Esophagus squamous epithelium (tissue), 5 donors: ENCODE measurements around the gene CEBPB. TPM values are rescaled to one million over a fixed set of nuclear protein-coding genes. Genes with fewer than 3 reads are reported as not detected.
"Not testable (repeated sequence)": the region's sequence is repeated elsewhere in the genome, so short reads cannot be mapped to it uniquely, and the experiment has no call there.

Source experiments
- DNase-seq: peaks from one replicate; lab custom pipeline; 2025; lab: John Stamatoyannopoulos, UW
- H3K27ac ChIP-seq, 4 donors: fragments of 200-600 bp; sonication (generic); one replicate each; pipeline ENCODE4 v1.5.1; 2016 to 2019; ENCODE audit warnings: mild to moderate bottlenecking in 1 of 4
- H3K27me3 ChIP-seq, 4 donors: fragments of 200-600 bp; sonication (generic); 1 replicate in 3 of 4; 2 replicates in 1 of 4; pipeline versions ENCODE4 v1.5.1 to v1.6.0; 2017 to 2021; ENCODE audit warnings: antibody characterized with exemption in 1 of 4
- H3K36me3 ChIP-seq, 3 donors: fragments of 200-600 bp; sonication (generic); one replicate each; pipeline ENCODE4 v1.5.1; 2016 to 2019
- H3K4me1 ChIP-seq, 3 donors: fragments of 200-600 bp; sonication (generic); one replicate each; pipeline ENCODE4 v1.5.1; 2017 to 2019
- H3K4me3 ChIP-seq, 4 donors: fragments of 200-600 bp; sonication (generic); 1 replicate in 3 of 4; 2 replicates in 1 of 4; pipeline ENCODE4 v1.5.1; 2016 to 2019; ENCODE audit warnings: mild to moderate bottlenecking in 2 of 4, moderate library complexity in 1 of 4
- H3K9me3 ChIP-seq, 3 donors: fragments of 200-600 bp; sonication (generic); one replicate each; pipeline ENCODE4 v1.5.1; 2016 to 2019
- POLR2A ChIP-seq, 4 donors: fragments of 450-650 bp; IDR thresholded peaks; one replicate each; pipeline ENCODE4 v1.6.1; 2017; ENCODE audit warnings: antibody characterized with exemption in 4 of 4, mild to moderate bottlenecking in 4 of 4, moderate library complexity in 3 of 4
- WGBS, 2 donors: methylation state at CpG; one replicate each; pipeline ENCODE4 v1.1.5; 2018; 5-methylcytosine and 5-hydroxymethylcytosine counted together
- intact Hi-C: fragments of 100-400 bp; cut with DNase I; formaldehyde crosslinking; loops from one replicate; pipeline ENCODE4 v1.15.0; 2022
- total RNA-seq, 4 donors: library from RNA; depleted of rRNA; stranded (reverse); fragments of >200 nt; gene quantifications; one replicate each; pipeline ENCODE4 v1.1.0, GENCODE V29; 2016
- TF ChIP-seq, protein P1 (sequence below), 6 experiments: fragments of 450-650 bp in 4 of 6; fragments of 200-600 bp in 2 of 6; sonication (generic) in 2 of 6; IDR thresholded peaks; one replicate each; pipeline ENCODE4 v1.5.1; 2016 to 2019; ENCODE audit warnings: antibody characterized with exemption in 6 of 6, mild to moderate bottlenecking in 4 of 6, moderate library complexity in 4 of 6
- donor health status: DM: yes; HTN: yes; CAD: no.

CEBPB gene
- total RNA-seq, 4 donors from 2014 or later = 31.3 to 46.5 (median 38.2) TPM

DNA sequence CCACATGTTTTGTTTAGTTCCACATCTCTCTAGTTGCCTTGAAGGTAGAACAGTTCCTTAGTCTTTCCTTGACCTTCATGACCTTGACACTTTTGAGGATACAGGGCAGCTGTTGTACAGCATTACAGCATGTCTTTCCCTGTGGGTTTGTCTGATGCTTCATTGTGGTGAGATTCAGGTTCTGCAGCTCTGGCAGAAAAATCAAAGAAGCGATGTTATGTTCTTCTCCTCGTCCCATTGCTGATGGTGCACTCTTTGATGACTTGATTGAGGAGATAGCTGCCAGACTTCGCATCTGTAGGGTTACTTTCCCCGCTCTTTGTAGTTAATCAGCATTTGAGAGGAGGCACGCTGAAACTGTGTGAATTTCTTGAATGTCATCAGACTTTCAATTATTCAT, 12.0 kb downstream of the CEBPB start:
- DNase-seq = no peak
- TF ChIP-seq POLR2A (IDR thresholded peaks at IDR 0.05) = no peak
- TF ChIP-seq, protein P1, sequence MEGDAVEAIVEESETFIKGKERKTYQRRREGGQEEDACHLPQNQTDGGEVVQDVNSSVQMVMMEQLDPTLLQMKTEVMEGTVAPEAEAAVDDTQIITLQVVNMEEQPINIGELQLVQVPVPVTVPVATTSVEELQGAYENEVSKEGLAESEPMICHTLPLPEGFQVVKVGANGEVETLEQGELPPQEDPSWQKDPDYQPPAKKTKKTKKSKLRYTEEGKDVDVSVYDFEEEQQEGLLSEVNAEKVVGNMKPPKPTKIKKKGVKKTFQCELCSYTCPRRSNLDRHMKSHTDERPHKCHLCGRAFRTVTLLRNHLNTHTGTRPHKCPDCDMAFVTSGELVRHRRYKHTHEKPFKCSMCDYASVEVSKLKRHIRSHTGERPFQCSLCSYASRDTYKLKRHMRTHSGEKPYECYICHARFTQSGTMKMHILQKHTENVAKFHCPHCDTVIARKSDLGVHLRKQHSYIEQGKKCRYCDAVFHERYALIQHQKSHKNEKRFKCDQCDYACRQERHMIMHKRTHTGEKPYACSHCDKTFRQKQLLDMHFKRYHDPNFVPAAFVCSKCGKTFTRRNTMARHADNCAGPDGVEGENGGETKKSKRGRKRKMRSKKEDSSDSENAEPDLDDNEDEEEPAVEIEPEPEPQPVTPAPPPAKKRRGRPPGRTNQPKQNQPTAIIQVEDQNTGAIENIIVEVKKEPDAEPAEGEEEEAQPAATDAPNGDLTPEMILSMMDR (IDR thresholded peaks at IDR 0.05) = no peak
- H3K27ac ChIP-seq = no peak overlapping the region
- no peaks in the 10 kb centered on the region for H3K27me3 ChIP-seq
- intact Hi-C loops = no loop called here
- H3K4me1 ChIP-seq = no peaks in the 10 kb centered on the region
- no peak overlapping the region for H3K4me3 ChIP-seq
- H3K36me3 ChIP-seq = no peaks in the 10 kb centered on the region
- whole genome bisulfite sequencing, 2 donors = 84 to 92% methylated on average over 5 of the region's 5 CpGs
- H3K9me3 ChIP-seq = peaks cover 0 to 3% (median 0%) of the 10 kb centered on the region in 3 donors

DNA sequence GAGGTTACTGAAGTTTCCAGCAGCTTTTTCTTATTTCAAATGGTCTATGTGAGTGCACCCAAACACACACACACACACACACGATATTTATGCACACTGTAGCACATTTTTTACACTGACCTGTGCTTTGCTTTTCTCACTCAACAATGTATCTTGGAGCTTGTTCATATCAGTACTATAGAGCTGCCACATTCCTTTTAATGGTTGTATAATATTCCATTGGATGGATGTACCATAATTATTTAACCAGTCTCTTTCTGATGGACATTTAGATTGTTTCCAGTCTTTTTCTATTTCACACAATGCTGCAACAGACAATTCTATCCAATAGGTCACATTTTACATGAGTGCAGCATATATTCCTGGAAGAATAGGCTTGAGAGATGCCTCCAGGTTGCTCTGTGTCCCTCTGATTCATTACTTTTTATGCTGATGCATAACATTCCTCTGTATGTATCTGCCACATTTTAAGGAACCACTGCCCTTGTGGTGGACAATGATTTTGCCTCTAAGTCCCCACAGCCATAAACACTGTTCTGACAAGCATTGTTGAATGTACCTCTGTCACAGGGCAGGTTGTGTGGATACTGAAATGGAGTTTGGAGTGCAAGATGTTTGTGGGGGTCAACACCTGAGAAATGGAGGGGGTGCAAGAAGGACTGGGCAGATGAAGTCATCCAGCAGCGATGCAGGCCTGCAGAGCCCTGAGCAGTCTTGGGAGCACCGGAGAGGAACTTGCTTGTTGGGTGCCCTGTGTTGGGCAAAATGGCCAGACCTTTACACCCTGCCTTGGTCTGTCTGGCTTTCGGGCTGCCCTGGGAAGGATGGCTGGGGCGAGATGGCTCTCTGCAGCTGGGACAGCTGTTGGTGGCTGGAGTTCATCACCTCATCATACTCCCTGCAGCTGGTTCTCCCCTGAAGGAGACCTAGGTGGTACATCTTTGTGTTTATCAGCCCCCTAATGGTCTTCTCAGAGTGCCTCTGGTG, 13.6 kb downstream of the CEBPB start:
- no peaks in the 10 kb centered on the region for H3K36me3 ChIP-seq
- intact Hi-C loops = no loop called here
- no peaks in the 10 kb centered on the region for H3K27me3 ChIP-seq
- no peak for DNase-seq
- no peaks in the 10 kb centered on the region for H3K4me1 ChIP-seq
- peaks cover 0 to 3% (median 0%) of the 10 kb centered on the region in 3 donors for H3K9me3 ChIP-seq
- no peak overlapping the region for H3K4me3 ChIP-seq
- TF ChIP-seq, protein P1 (IDR thresholded peaks at IDR 0.05) = no peak
- TF ChIP-seq POLR2A (IDR thresholded peaks at IDR 0.05) = no peak
- 78 to 84% methylated on average over 3 to 4 of the region's 5 CpGs for WGBS, 2 donors
- no peak overlapping the region for H3K27ac ChIP-seq

DNA sequence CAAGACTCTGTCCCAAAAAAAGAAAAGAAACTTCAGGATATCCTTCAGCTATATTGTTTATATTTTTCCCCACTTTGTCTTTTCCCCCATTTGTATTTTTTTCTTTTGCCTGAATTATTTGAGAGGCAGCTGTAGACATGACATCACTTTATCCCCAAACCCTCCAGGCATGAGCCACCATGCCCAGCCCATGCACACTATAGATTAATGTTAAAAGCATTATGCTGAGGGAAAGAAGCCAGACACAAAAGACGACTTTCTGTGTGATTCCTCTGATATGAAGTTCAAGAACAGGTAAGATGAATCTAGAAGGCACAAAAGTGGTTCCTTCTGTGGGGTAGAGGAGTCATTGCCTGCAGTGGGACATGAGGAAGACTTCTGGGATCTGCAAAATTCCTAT, 16.4 kb downstream of the CEBPB start:
- Histone ChIP-seq H3K4me3 (no peak overlapping the region), H3K36me3 (no peaks in the 10 kb centered on the region), H3K4me1 (peaks cover 0 to 8% (median 0%) of the 10 kb centered on the region in 3 donors), H3K9me3 (peaks cover 0 to 3% (median 0%) of the 10 kb centered on the region in 3 donors), H3K27me3 (no peaks in the 10 kb centered on the region), H3K27ac (no peak overlapping the region)
- DNase-seq = no peak
- intact Hi-C loops = no loop called here
- WGBS, 2 donors = 31 to 33% methylated on average over 1 of the region's 1 CpG
- no peak for TF ChIP-seq POLR2A (IDR thresholded peaks at IDR 0.05)

DNA sequence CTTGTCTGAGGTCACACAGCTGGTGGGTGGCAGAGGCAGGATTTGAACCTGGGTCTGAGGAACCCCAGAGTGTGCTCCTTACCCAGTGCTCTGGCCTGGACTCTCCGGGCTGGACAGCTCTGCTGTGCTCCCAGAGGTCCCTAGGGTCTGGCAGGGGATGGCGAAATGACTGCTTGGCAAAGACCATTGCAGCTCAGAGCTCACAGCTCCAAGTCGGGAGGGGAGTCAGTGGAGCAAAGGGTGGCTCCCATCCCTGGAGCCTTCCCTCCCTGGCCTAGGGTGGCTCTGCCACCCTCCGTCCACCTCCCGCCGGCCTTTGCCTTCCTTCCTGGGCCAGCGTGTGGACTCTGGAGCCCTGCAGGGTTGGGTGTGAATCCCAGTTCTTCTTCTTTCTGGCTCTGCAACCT, 17.5 kb downstream of the CEBPB start:
- peaks cover 0 to 8% (median 0%) of the 10 kb centered on the region in 3 donors for H3K4me1 ChIP-seq
- peaks cover 0 to 3% (median 0%) of the 10 kb centered on the region in 3 donors for H3K9me3 ChIP-seq
- no peaks in the 10 kb centered on the region for H3K36me3 ChIP-seq
- no peak for TF ChIP-seq POLR2A (IDR thresholded peaks at IDR 0.05)
- TF ChIP-seq, protein P1 (IDR thresholded peaks at IDR 0.05) = no peak
- DNase-seq = no peak
- no peak overlapping the region for H3K27ac ChIP-seq
- WGBS, 2 donors = 77 to 100% methylated on average over 2 to 7 of the region's 7 CpGs
- no peak overlapping the region for H3K4me3 ChIP-seq
- H3K27me3 ChIP-seq = no peaks in the 10 kb centered on the region
- intact Hi-C loops = no loop called here

DNA sequence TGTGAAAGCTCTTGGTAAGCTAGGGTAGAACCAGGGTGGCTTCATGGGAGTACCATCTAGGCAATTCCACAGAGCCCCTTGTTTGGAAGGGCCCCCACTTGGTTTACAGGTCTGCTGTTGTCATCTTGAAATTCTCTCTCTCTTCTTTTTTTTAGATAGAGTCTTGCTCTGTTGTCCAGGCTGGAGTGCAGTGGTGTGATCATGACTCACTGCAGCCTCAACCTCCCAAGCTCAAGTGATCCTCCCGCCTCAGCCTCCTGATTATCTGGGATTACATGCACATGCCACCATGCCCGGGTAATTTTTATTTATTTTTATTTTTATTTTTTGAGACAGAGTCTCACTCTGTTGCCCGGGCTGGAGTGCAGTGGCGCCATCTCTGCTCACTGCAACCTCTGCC, 18.2 kb downstream of the CEBPB start:
- H3K36me3 ChIP-seq, H3K4me3 ChIP-seq, DNase-seq, intact Hi-C loops, H3K27me3 ChIP-seq, H3K9me3 ChIP-seq, H3K27ac ChIP-seq, H3K4me1 ChIP-seq: not testable (repeated sequence)
- 85 to 90% methylated on average over 4 of the region's 4 CpGs for WGBS, 2 donors

DNA sequence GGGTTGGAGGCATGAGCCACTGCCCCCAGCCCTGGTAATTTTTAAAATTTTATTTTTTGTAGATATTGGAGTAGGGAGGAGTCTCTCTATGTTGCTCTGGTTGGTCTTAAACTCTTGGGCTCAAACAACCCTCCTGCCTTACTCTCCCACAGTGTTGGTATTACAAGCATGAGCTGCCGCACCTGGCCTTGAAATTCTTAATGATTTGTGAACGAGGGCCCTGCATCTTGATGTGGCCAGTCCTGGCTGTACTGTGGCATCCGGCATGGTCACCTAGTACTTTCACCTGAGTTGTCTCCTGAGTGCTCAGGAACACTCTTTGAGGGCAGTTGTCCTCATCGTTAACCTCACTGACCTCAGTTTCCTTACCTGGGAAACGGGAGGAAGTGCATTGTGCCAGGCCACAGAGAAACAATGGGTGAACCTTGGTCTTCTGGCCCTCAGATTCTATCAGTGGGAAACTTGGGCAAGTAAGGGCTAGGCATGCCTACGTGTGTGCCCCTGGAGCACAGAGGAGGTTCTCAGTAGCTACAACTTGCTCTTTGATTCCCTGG, 19.5 kb downstream of the CEBPB start:
- no peak for DNase-seq
- Histone ChIP-seq H3K9me3 (no peaks in the 10 kb centered on the region), H3K4me1 (peaks cover under 1 to 12% (median 3%) of the 10 kb centered on the region in 3 donors), H3K27me3 (no peaks in the 10 kb centered on the region), H3K36me3 (no peaks in the 10 kb centered on the region), H3K27ac (no peak overlapping the region), H3K4me3 (no peak overlapping the region)
- WGBS, 2 donors = 76 to 81% methylated on average over 2 to 6 of the region's 6 CpGs
- intact Hi-C loops = no loop called here
- TF ChIP-seq, protein P1 (IDR thresholded peaks at IDR 0.05) = no peak
